D721Med (cell line): ENCODE data around the gene CHD1.
A peak's percentile ranks its signal among the peaks of the same experiment; 100 is the strongest.

Experiments
- DNase-seq: peaks from one replicate; pipeline ENCODE4 v3.0.0; 2011; ENCODE audit warnings: low spot score; ENCODE audit not compliant: insufficient read length
- FAIRE-seq: peaks from 2 replicates; lab custom pipeline; 2011; peaks lifted over from hg19 to GRCh38; lab: Jason Lieb, UNC
- TF ChIP-seq, protein P1 (sequence below): IDR thresholded peaks from 2 replicates; pipeline ENCODE4 v1.5.1; 2012; ENCODE audit warnings: mild to moderate bottlenecking, control low read depth; ENCODE audit not compliant: insufficient read depth; ENCODE audit errors: missing control alignments

Gene CHD1

DNA sequence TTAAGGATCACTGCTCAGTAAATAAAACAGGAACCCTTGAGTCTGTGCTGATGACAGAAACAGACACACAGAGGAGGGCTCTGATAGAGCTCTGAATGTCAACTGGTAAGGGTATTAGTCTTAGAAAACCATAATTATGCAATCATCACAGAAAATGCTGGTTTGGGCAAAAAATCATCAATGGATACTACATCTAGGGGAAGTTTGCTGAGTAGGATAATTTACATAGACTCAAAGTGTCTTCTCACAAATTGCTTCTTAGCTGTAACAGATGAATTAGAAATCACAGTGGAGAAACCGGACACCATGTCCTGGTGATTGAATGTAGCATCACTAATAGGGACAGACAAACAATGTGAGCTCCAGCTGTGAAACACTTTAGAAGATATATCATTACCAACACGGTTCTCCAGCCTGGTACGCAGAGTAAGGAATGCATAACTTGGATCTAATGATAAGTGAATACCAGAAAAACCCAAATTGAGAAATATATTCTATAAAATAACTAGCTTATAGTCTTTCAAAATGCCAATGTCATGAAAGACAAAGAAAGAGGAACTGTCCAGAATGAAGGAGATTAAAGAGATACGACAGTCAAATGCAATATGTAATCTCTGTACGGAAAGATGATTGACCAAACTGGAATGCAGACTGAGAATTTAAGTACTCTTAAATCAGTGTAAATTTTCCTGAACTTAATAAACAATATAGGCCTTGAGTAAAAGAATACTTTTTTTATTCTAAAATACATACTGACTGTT, 17.3 kb downstream of the CHD1 start:
- DNase-seq (no peak), FAIRE-seq (no peak)
- TF ChIP-seq, protein P1, sequence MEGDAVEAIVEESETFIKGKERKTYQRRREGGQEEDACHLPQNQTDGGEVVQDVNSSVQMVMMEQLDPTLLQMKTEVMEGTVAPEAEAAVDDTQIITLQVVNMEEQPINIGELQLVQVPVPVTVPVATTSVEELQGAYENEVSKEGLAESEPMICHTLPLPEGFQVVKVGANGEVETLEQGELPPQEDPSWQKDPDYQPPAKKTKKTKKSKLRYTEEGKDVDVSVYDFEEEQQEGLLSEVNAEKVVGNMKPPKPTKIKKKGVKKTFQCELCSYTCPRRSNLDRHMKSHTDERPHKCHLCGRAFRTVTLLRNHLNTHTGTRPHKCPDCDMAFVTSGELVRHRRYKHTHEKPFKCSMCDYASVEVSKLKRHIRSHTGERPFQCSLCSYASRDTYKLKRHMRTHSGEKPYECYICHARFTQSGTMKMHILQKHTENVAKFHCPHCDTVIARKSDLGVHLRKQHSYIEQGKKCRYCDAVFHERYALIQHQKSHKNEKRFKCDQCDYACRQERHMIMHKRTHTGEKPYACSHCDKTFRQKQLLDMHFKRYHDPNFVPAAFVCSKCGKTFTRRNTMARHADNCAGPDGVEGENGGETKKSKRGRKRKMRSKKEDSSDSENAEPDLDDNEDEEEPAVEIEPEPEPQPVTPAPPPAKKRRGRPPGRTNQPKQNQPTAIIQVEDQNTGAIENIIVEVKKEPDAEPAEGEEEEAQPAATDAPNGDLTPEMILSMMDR = no peak

DNA sequence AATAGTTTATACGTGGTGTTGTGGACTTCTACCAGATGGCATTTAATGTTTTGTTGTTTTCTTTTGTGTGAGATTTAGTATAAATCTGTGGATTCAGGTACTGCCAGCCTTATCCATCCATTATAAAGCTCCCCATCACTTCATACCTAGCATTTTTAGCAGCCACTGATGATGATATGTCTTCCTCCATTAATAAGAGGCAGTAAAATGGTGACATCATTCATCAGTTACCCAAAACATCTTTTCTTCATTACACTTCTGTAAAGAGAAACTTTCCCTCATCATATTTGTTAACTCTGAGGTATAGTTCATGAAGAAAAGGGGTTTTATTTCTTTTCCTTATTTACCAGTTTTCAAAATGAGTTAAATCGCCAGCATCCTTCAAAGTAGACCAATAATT, 19.4 kb downstream of the CHD1 start:
- DNase-seq (no peak), FAIRE-seq (no peak)
- TF ChIP-seq, protein P1 = no peak

DNA sequence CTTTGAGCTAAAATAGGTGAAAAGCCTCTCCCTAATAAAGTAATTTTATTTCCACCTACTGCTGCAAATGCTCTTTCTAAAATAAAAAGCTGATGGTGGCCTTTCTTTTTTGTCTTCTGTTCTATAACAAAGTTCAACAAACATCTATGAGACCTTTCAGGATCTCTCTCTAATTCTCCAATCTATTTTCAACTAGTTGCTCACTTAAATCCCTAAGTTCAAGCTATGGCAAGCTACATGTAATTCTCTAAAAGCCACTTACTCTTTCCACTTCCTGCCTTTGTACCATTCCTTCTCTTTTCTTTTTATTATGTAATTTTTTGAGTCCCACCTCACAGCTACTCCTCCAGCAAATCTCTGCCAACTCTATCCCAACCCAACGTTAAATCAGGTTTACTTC, 20.9 kb downstream of the CHD1 start:
- TF ChIP-seq, protein P1 = no peak
- FAIRE-seq (no peak), DNase-seq (no peak)

DNA sequence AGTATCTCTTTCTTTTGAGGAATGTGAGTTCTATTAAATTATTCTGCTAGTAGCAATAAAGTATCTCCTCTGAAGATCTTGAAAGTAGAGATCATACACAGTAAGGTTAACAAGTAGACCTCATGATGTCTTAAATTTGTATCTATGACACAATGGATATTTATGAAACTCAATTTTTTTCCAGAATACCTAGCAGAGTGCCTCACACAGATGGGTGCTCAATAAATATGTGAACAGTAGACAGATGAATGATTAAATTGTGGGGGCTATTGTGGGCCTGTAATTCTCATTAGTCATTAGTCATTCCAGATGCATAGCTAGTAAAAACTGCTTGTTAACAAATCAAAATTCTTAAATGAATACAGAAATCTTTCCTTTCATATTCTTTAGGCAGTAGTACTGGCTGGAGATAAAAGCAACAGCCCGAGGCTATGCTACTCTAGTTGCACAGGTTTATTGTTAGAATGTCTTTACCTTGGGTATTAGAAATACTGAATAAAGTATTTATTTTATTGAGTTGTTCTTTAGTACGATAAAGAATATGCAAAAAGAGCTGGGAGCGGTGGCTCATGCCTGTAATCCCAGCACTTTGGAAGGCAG, 22.0 kb downstream of the CHD1 start:
- FAIRE-seq (no peak), DNase-seq (no peak)

DNA sequence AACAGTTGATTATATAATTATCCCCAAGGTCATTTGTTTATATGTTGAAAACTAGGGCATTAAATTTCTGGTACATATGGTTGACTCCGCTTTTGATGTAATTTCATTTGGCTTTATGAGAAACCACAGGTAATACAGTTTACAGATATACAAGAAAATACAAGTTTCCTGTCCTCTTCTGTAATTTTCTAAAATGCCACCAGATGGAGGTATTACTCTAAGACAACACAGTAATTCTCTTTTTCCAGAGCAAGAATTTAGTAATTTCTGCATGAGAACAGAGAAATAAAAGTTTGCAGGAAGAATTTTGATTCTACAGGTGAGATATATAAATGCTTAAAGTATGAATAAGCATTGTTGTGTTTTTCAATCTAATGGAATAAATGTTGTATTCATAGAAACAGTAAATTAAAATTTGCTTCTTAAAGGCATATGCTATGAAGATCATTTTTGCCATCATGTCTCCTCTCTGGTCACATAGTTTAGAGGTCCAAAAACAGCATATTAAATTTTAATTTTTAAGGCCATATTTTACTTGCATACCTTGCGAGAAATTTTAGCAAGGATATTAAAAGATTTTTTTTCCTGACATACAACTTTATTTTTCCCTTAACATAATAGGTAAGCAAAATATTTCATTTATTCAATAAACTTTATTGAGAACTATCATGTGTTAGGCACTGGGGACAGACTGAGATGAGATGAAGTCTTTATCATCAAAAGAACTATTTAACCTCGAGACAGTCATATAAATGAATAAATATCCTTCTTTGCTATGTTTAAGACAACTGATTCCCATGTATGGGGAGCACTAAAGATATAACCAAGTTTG, 22.7 kb downstream of the CHD1 start:
- FAIRE-seq = peak; percentile 81
- TF ChIP-seq, protein P1 = peak; percentile 66
- DNase-seq = no peak

More for the DNA sequence above, 22.0 kb downstream of the CHD1 start:
- TF ChIP-seq, protein P1 = no peak

DNA sequence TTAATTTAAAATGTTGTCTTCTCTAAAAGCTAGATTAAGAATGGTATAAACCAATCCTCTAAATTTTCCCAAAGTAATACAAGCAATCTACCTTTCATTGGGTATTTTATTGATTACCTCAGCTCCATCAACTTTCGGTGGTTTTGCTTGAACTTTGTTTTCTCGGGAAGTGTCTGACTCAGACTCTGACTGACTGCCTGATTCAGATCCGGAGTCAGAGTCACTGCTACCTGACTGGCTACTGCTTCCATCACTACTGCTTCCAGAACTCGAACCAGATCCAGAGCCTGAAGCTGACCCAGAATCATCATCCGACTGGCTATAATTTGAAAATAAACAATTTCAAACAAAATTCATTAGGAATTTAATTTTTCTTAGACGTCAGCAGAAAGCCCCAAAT, 24.0 kb downstream of the CHD1 start:
- TF ChIP-seq, protein P1 = no peak
- FAIRE-seq (no peak), DNase-seq (no peak)
